B cell (primary cell): Measurements from ENCODE around the gene CLASP1.

Experiments used
- EZH2 ChIP-seq: IDR thresholded peaks from 2 replicates; pipeline ENCODE4 v1.6.1; 2012; ENCODE audit warnings: borderline replicate concordance, low read depth, mild to moderate bottlenecking, moderate library complexity, low read length; ENCODE audit not compliant: insufficient read depth, poor library complexity, severe bottlenecking
- TF ChIP-seq, protein P1 (sequence below): fragments of 200-600 bp; IDR thresholded peaks from one replicate; pipeline ENCODE4 v1.8.0; 2022; ENCODE audit warnings: antibody characterized with exemption, mild to moderate bottlenecking

DNA sequence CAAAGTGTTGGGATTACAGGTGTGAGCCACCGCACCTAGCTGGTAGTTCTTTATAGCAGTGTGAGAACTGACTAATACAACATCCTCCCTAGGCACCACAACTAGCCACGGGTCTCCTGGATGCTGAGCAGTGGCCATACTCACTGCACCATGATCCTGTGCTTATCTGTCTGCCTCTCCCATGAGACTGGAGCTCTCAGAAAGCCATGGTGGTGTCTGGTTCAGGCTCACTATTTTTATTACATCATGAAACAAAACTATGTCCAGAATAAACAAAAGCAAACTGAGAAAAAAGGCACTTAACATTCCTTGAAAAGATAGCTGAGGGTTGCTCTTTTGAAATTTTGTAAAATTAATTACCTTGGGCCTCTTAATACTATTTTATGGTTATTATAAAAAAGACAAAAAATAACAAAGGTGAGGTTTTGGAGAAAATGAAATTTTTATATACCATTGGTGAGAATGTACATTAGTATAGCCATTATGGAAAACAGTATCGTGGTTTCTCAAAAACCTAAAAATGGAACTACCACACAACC lies 273.6 kb downstream of the CLASP1 start:
- TF ChIP-seq, protein P1, sequence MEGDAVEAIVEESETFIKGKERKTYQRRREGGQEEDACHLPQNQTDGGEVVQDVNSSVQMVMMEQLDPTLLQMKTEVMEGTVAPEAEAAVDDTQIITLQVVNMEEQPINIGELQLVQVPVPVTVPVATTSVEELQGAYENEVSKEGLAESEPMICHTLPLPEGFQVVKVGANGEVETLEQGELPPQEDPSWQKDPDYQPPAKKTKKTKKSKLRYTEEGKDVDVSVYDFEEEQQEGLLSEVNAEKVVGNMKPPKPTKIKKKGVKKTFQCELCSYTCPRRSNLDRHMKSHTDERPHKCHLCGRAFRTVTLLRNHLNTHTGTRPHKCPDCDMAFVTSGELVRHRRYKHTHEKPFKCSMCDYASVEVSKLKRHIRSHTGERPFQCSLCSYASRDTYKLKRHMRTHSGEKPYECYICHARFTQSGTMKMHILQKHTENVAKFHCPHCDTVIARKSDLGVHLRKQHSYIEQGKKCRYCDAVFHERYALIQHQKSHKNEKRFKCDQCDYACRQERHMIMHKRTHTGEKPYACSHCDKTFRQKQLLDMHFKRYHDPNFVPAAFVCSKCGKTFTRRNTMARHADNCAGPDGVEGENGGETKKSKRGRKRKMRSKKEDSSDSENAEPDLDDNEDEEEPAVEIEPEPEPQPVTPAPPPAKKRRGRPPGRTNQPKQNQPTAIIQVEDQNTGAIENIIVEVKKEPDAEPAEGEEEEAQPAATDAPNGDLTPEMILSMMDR: no peak
- no peak for TF ChIP-seq EZH2
